Ovary (tissue), 3 donors: Measurements from ENCODE around the gene ZSWIM5.

Experiments
- CTCF ChIP-seq, 3 donors: fragments of 450-650 bp in 2 of 3; fragments of 200-600 bp in 1 of 3; IDR thresholded peaks; one replicate each; pipeline versions ENCODE4 v1.5.1 to v1.8.0; 2016 to 2022; ENCODE audit warnings: antibody characterized with exemption in 3 of 3, mild to moderate bottlenecking in 1 of 3
- POLR2A ChIP-seq: fragments of 450-650 bp; IDR thresholded peaks from one replicate; pipeline ENCODE4 v1.6.1; 2017; ENCODE audit warnings: antibody characterized with exemption, mild to moderate bottlenecking, moderate library complexity
- donor health status: DM: no; HTN: no; CAD: no.

GRCh38 chr1:45071567-45071966 lies 134.8 kb downstream of the ZSWIM5 start:
- TF ChIP-seq CTCF (IDR thresholded peaks at IDR 0.05) = no peak
- TF ChIP-seq POLR2A = no peak
